SK-MEL-5 (cell line): Measurements from ENCODE around the gene MRPL44. TPM values are rescaled to one million over a fixed set of nuclear protein-coding genes. Genes with fewer than 3 reads are reported as not detected.
"Not testable (repeated sequence)": the region's sequence is repeated elsewhere in the genome, so short reads cannot be mapped to it uniquely, and the experiment has no call there.

Experiments used
- DNase-seq: peaks from one replicate; pipeline ENCODE4 v3.0.0-alpha.2; 2016; ENCODE audit warnings: low read depth, low spot score
- in situ Hi-C: cut with HindIII; loops from 2 replicates; pipeline ENCODE4 v1.10.0; 2016; ENCODE audit warnings: low sequenced_read_pairs, high pct_unique_total_duplicates, low pct_unique_long_range_greater_than_20kb
- total RNA-seq: library from RNA; depleted of rRNA; stranded (reverse); fragments of >200 nt; shearing (Covaris generic); gene quantifications from 2 replicates; pipeline ENCODE4 v1.2.3, GENCODE V29; 2014

The MRPL44 gene
- total RNA-seq, 1 experiment from 2014 or later = 92.5 TPM

DNA sequence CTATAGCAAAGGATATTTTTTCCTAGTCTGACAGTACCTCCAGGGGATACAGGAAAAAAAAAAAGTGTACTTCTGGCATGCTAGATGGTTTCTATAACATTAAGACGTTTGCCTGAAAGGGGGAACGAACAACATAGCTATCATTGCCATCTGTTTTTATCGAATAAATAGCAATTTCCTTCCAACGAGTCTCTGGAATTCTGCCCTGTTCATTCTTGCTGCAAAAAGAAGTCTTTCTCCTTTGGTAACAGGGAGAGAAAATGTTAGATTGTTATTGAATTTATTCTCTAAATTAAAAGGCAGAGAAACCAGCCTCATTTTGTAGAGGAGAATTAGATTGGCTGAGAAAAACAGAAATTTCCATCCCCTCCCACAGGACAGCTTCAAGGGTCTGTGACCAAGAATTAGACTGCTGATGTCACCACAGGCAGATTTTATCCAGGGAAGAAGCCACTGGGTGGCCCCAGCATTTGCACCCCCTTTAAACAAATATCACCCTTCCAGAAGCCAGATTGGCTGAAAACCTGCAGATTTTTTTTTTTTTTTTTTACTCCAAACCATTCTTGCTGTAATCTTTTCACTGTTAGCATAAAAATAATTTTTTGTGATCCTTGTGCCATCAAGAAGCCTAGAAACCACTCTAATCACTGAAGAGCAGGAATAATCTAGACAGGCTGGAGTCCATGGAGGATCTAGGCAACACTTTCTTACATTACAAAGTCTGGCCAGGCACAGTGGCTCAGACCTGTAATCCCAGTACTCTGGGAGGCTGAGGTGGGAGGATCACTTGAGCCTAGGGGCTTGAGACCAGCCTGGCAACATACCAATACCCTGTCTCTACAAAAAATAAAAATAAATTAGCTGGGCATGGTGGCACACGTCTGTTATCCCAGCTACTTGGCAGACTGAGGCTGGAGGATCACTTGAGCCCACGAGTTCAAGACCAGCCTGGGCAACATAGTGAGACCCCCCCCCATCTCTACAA lies 24.2 kb upstream of the MRPL44 start:
- DNase-seq = no peak
- in situ Hi-C loops = no loop called here

DNA sequence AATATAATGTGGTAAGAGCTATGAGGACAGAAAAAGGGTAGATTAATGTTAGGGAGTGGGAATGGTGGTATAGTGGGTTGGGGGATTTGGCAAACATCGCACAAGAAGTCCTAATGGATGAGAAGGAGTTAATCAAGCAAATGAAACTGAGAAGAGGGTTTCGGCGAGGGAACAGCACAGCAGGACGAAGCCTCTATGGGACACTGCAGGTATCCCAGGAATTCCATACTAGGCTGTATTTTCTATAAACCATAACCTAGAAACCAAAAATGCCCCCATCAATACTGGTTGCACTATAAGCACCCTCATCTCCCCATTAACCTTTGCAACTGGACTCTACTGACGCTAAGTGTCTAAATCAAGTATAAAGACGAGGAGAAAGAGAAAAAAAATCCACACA lies 22.4 kb upstream of the MRPL44 start:
- DNase-seq = no peak
- in situ Hi-C loops = no loop called here

DNA sequence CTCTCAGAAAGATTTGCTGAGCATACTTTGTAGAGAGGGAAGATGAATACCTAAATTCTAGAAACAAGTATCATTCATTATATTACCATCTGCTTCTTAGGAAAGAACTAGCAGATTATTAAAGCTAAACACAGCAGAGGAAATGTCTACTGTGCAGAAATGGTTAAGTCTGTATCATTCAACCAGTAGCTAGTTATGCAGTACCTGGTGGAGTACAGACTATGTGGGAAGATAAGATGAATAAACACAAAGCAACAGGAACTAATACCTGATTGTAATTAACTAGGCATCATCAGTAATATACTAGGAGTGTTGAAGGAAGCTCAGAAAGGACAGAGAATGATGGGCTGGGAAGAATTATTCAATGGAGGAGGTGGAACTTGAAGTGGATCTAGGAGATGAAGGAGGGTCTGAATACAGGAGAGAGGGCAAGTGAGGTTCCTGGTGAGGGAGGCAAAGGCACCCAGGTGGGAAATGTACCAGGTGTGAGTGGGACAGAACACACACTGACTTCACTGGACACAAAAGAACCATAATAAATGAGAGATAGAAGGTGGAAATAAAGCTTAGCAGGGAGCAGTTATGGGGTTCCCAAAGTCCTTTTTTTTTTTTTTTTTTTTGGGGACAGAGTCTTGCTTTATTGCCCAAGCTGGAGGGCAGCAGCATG lies 21.7 kb upstream of the MRPL44 start:
- DNase-seq = no peak
- in situ Hi-C loops = no loop called here

DNA sequence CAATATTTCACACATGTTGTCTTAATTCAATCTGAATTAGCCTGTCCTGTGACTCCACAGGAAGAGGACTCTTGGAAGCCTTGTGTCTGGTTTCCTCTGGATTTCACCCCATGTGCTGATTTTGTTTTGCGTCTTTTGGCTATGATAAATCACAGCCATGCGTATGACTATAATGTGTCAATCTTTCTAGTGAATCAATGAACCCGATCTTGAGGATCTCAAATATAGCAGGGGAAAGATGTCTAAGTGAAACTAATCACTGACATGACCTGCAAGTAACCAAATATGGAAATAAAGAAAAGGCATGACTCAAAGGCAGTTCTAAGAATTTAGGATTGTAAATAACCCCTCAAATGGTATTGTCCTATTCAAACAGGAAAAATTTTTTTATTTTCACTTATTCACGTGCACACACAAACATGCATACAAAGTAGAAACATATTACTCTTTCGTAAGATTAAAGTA lies 20.4 kb upstream of the MRPL44 start:
- no peak for DNase-seq
- in situ Hi-C loops = no loop called here

DNA sequence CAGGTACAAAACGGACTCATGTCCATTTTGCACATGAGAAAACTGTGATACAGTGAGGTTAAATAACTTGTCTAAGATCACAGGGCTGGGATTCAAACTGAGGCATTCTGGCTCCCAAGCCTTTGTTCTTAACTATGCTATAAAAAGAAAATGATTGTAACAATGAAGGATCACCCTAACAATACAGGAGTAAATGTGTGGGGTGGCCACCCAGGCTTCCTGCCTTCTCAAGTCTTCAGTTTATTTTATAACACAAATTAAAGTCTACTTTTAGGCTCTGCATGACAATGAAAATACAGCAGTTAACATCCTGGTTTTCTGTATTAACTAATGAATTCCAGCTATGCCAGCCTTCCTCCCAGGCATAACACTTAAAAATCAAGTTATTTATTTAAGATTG lies 19.7 kb upstream of the MRPL44 start:
- DNase-seq = no peak
- in situ Hi-C loops = no loop called here

DNA sequence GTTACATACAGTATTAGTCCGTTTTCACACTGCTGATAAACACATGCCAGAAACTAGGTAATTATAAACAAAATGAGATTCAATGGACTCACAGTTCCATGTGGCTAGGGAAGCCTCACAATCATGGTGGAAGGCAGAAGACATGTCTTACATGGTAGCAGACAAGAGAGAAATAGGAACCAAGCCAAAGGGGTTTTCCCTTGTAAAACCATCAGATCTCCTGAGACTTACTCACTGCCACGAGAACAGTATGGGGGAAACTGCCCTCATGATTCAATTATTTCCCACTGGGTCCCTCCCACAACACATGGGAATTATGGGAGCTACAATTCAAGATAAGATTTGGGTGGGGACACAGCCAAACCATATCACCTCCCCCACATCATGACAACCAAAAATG lies 17.8 kb upstream of the MRPL44 start:
- peak; percentile 72 for DNase-seq
- in situ Hi-C loops = not testable (repeated sequence)

DNA sequence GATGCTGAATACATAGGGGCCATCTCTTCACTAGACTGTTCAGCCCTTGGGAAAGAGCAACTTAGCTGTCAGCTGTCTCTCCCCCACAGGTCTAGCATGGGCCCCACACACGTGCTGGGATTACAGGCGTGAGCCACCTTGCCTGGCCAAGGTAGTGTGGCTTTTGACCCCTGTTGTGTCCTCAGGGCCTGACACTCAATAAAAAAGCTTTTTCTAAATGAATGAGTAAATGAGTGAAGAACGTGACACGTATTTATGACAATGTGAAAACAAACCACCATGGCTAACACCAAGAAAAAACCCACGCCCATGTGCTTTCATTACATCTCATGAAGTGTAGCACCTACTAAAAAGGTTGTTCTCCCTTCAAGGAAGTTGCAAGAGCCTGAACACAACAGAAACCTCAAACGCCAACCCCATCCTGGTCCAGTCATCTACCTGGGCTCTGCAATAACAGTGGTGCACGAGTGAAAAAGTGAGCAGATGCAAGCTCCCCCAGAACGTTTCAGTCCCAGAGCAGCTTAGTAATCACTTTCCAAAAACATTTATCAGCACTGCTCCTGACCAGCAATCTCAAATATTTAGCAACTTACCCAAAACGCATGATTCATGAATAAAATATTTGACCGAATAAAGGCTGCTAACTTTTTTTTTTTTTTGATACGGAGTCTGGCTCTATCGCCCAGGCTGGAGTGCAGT lies 15.5 kb upstream of the MRPL44 start:
- in situ Hi-C loops = no loop called here
- DNase-seq = no peak

DNA sequence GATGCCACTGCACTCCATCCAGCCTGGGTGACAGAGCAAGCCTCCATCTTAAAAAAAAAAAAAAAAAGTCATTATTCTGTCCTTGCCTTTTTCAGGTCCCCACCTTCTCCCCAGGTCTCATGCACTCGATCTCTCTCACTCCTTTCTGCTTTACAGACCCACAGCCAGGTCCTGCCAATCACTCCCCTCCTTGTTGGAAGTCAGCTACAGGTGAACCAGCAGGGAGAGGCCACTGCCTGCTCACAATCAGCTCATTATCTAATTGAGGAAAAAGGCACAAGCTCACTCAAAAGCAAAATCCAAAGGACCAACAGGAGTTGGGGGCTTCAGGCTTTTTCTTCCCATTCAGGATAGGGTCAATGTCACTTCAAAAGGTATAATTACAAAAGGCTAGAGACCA lies 14.1 kb upstream of the MRPL44 start:
- no peak for DNase-seq
- in situ Hi-C loops = no loop called here

DNA sequence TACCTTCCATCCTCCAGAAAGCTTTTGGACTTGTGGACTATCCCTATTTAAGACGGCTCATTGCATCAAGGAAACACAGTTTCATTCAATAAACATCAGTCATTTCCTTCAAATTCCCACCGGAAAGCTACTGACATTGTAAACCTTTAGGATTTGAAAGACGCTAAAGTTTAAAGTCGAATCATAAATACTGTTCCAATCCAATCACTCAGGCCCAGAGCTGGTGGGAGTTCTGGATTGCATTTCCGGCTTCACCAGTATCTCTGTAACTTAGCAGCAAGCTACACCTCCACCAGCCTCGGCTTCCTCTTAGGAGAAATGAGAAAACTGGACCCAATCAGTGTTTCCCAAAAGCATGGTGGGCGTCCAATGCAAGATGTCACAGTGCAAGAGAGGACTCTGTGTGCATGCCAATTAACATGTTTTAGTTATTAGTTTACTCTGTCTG lies 13.7 kb upstream of the MRPL44 start:
- peak; percentile 51 for DNase-seq
- in situ Hi-C loops = no loop called here

DNA sequence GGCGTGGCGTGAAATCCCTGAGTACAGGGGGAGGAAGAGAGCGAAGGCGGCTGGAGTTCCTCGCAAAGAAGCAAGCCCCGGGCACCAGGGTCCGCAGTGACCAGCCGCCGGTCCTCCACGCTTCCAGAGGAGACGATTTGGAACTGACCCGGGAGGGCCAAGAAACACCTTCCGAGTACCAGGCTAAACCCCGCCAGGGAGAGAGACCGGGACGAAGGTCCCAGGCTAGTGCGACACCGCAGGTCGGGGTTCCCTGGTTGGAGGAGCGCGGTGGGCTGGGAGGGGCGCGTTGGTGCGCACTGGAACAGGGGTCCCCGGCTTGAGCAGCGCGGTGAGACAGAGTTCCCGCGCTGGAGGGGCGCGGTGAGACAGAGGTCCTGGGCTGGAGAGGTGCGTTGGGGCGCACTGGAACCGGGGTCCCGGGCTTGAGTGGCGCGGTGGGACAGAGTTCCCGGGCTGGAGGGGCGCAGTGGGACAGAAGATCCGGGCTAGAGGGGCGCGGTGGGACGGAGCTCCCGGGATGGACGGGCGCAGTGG lies 13.0 kb upstream of the MRPL44 start:
- no peak for DNase-seq
- in situ Hi-C loops = no loop called here

DNA sequence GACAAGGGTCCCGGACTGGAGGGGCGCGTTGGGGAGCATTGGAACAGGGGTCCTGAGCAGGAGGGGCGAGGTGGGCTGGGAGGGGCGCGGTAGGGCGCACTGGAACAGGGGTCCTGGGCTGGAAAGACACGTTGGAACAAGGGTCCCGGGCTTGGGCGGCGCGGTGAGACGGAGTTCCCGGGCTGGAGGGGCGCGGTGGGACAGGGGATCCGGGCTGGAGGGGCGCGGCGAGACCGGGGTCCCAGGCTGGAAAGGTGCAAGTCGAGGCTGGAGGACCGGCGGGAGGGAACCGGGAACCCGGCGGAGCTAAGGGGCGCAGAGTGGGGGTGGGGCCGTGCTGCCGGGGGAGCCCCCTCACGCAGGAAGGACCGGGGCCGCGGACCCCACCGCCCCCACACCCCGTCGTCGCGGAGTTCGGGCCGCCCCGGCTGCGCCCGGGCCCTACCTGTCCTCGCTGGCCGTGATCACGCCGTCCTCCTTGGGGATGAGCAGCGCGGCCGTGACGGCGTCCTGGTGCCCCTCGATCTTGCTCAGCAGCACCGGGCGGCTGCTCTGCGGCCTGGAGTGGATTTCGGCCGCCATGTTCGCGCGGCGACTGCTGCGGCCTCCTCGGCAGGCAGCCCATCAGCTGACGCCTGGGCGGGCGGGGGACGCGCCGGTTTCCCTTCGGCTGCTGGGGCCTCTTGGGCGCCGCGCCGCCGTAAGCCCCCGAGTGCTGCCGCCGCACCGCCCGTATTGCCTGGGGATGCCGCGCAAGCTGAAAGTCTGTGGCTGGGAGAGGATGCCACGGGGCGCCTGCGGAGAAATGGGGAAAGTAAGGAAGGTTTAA lies 12.3 kb upstream of the MRPL44 start, which contains the start of gene WDFY1:
TSS of gene WDFY1 (minus strand) at position 633 of the 829 bp plus-strand sequence. CDS start at position 582, 51 bp downstream.
- peak; percentile 87 for DNase-seq
- in situ Hi-C loops = no loop called here

DNA sequence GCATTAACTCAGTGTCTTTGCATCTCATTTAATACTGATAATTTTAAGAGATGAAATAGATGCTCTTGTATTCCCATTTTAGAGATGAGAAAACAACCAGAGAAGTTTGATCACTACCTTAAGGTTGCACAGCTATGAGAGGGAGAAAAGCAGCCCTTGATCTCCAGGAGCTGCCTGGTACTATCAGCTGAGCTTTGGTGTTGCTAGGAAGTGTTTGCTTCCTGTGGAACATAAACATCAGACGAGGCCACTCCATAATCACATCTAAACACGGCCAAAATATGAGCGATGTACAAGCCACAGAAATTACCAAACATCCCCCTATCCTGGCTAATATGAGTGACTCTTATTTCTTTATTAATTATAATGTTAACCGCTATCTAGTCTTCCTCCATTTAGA lies 11.5 kb upstream of the MRPL44 start:
- DNase-seq = no peak
- in situ Hi-C loops = no loop called here

DNA sequence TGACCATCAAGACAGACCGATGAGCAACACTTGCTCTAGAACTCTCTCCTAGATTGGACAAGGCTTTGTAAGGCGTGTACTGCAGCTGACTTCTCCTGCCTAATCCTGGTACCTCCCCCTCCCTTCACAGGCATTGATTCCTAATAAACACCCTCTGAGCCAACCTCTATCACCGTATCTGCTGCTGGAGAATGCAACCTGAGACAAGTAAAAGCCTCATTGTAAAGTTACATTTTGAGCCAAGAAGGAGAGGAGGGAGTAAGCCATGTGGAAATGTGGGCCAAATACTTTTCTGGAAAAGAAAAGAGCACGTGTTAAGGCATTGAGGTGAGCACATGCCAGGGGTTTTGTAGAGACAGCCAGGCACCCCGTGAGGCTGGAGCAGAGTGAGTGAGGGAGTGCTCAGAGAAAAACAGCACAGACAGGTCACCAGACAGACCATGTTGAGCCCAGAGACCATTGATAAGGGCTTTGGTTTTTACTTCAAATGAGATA lies 9.5 kb upstream of the MRPL44 start:
- peak; percentile 57 for DNase-seq
- in situ Hi-C loops = no loop called here

DNA sequence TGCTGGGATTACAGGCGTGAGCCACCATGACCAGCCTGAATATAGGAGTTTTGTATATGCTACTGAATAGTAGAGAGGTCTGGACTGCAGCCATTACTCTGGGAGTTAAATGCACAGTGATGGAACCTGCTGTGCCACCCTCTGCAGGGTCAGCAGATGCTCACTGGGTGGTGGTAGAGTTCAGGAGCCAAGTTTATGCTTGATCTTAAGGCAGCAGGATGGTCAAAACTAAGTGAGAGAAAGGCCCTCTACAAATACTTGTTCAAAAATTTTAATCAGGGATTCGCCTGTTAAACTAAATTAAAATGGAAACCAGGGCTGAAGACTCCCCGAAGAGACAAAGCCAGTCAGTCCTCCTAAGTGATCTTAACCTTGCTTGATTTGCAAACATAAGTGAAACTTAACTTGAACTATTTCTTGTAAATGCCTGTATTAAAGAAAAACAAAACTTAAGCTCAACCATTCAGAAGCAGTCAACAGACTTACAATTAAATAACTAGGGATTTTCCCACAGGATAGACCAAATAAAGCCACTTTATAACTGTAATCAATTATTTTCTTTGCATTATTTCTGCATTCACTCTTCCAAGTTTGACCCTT lies 7.9 kb upstream of the MRPL44 start:
- in situ Hi-C loops = no loop called here
- DNase-seq = peak; percentile 53

DNA sequence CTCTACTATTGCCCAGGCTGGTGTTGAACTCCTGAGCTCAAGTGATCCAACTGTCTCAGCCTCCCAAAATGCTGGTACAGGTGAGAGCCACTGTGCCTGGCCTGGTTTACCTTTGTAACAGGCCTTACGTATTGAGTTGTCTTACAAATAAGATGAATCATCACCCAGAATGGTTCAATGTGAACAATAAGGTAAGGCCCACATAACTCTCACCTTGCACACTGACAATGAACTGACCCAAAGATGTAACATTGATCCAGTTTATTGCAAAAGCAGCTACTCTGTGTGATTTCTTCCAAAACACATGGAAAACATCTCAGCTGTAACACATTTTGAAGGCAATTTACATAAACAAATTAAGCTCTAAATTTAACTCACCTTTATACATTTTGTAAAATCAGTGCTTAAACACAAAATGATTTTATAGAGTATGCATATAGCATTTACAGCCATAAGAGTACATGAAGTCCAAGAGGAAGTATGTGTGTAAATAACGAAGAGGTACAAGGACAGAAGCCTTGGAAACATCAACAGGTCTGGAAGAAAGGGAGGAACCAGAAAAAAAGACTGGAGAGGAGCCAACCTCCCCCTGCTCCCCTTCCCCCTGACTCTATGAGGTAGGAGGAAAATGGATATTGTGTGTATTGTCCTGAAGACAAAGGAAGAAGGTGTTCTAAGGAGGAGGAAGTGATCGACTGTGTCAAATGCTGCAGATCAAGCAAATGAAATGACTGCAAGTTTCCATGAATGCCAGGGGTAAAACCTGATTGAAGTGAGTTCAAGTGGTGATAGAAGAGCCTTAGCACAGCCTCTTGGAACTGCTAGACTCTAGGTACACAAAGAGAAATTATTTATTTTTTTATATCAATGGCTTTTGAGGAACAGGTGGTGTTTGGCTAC lies 6.6 kb upstream of the MRPL44 start:
- in situ Hi-C loops = no loop called here
- DNase-seq = no peak
